HL-60/S4 (cell line): ENCODE measurements around the gene ST8SIA6.

Source experiments
- in situ Hi-C: fragments of 300-500 bp; cut with MboI; formaldehyde crosslinking; loops from 2 replicates; pipeline ENCODE4 v1.14.3; 2022; ENCODE audit warnings: low sequenced_read_pairs

The ST8SIA6 gene

DNA sequence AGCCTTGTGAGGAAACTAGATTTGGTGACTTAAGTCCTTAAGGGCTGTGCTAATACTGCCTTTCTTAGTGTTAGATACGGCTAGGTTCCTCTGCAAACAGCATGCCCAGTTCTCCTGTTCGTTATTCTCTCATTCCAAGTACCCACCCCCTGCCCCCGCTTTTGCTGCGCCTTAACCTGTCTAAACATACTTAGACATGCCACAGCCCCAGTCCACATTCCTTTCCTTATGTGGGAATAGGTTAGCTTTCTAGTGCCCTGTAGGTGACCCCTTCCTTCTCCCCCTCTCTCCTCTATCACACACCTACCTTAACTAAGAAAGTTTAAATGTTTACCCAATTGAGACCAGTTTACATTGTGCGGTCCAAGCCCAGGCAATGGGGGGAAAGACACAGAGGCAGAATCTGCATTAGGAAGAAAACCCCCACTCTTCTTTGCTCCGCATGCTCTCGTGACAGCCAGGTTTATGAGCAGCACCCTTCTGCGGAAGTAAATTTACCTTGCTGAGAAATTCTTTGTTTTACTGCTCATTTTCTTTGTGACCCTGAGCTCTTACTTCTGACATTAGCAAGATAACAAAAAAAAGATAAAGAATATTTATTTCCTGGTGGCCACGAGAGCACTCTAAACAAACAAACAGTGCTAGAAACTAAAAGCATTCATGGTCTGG is 177.5 kb downstream of the ST8SIA6 start:
- in situ Hi-C loops: no loop called here

DNA sequence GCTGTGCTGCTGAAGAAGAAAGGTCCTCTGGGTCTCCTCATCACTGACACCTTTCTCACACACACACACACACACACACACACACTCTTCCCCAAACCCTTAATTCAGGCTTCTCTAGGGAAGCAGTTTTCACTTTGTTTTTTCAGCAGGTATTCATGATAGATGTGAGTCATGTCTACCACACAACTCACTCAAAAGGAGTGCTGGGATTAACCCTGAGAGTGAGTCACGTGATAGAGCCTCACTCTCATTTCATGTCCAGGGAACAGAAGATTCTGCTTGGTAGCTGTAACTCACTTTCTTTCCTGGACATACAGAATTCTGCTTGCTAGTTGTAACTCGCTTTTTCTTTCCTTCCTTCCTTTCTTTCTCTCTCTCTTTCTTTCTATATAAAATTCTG is 181.0 kb downstream of the ST8SIA6 start:
- in situ Hi-C loops: no loop called here

DNA sequence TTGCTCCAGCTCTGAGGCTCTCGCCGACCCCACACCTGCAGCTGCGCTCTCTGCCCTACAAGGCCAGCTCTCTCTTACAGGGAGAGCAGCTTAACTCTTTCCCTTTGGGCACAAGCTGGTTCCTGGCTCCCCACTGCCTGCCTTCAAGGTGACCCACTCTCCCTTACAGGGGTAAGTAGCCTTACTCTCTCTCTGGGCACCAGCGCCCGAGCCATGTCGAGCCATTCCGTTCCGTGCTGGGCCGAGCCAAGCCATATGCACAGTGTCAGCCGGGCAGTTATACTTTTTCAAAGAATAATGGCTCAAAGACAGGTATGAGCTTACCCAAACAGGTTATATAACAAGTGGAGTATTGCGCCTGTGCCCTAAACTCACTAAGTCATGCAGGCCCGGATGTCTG is 181.7 kb downstream of the ST8SIA6 start:
- in situ Hi-C loops: no loop called here
